Dedifferentiated amniotic fluid mesenchymal stem cell (primary cell): Measurements from ENCODE around the gene TRIP13.
"Not testable (repeated sequence)": the region's sequence is repeated elsewhere in the genome, so short reads cannot be mapped to it uniquely, and the experiment has no call there.

ENCODE experiments used
- DNase-seq: peaks from one replicate; pipeline ENCODE4 v3.0.0-alpha.2; 2016; ENCODE audit errors: extremely low spot score

The TRIP13 gene

GRCh38 chr5:919356-920000, 26.8 kb downstream of the TRIP13 start:
- no peak for DNase-seq

DNA sequence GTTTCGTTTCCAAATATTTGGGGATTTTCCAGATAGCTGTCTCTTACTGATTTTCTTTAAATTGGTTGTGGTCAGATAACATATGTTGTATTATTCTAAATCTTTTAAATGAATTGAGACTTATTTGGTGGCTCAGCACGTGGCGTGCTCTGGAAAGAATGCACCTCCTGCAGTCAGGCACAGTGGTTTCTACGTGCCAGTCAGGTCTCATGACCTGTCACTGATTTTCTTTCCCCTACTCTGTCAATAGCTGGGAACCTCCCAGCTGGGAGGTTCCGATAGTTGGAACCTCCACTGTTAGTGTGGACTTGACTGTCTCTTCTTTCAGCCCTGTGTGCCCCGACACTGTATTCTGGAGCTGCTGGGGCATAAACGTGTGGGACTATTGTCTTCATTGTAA, 27.6 kb downstream of the TRIP13 start:
- DNase-seq: no peak

GRCh38 chr5:921456-922435, 29.1 kb downstream of the TRIP13 start:
- no peak for DNase-seq

DNA sequence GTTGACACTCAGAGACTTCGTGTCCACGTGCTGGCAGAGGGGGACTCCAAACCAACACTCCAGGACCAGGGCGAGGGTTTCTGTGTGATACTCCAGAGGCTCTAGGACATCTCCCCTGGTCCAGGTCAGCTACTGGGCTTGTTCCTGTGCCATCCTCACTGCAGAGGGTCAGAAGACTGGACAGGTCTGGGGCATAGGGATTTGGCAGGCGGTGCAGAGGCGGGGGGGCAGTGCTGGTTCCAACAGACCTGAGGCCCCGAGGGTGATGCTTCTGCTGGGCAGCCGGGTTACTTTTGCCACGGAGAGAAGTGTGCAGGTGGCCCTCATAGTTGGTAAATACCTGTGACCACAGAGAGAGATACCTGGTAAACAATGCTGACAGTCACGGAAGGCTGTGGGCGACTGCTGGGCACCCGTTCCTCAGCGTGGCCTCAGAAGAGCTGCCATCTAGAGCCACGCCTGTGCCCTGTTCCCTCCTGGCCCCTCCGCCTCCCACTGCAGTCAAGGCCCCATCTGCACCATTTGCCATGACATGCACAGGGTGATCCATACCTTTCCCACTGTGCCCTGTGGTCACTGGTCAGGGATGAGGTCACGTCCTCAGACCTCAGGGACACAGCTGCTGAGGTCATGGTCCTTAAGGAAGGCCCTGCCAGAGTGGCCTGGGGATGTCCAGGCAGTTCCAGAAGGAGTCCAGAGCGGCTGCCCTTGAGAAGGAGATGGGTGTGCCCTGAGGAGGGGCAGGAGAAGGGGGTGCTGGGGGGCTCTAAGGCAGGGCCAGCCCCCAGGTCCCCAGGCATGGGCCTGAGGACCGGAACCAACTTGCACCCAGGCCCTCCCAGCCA, 30.0 kb downstream of the TRIP13 start:
- DNase-seq: no peak

GRCh38 chr5:923281-923873, 30.7 kb downstream of the TRIP13 start:
- peak; percentile 51 for DNase-seq

DNA sequence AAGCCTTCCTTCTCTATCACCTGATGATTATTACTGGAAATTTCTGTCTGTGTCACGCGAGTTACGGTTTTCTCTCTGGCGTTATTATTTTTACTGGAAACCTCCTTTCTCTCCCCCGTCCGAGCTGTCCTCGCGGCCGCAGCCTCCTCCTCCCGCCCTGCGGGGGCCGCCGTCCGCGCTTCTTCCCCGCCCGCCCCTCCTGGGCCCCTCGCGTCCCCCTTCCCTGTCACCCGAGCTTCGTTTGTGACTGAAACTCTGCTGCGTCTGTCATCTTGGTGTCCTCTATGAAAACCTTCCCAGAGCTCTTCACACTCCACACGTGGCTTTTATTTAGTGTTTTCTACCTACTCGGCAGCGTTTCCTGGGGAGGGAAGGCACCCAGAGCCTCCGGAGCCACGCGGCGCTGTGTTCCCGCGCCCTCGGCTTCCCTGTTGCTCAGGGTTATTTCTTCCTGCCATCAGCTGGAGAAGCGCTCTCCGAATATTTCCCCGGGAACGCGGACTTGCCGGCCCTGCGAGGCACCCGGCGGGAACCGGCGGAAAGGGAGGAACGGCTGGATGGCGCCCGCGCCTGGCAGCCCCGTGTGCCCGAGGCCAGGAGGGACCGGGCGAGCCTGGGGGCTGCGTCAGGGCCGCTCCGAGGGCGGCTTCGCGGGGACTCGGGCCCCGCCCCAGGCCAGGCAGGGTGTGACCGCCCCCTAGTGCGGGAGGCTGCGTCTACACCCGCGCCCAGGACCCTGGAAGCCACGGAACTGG, 33.9 kb downstream of the TRIP13 start:
- DNase-seq: no peak

GRCh38 chr5:927172-928015, 34.7 kb downstream of the TRIP13 start:
- no peak for DNase-seq

- not testable (repeated sequence) for DNase-seq
These were observed 36.5 kb downstream of the TRIP13 start for GRCh38 chr5:929182-929581.

DNA sequence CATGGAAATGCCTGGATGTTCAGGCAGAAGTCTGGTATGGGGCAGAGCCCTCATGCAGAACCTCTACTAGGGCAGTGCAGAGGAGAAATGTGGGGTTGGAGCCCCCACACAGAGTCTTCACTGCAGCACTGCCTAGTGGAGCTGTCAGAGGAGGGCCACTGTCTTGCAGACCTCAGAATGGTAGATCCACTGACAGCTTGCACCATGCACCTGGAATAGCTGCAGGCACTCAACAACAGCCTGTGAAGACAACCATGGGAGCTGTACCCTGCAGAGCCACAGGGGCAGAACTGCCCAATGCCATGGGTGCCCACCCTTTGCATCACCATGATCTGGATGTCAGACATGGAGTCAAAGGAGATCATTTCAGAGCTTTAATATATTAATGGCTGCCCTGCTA, 36.9 kb downstream of the TRIP13 start:
- DNase-seq: no peak

GRCh38 chr5:930866-931265, 38.2 kb downstream of the TRIP13 start:
- DNase-seq: no peak

GRCh38 chr5:931570-932145, 39.0 kb downstream of the TRIP13 start:
- no peak for DNase-seq

GRCh38 chr5:932151-932627, 39.5 kb downstream of the TRIP13 start:
- DNase-seq: no peak

GRCh38 chr5:932628-933250, 40.1 kb downstream of the TRIP13 start:
- DNase-seq: no peak

- DNase-seq: no peak
These were observed 40.7 kb downstream of the TRIP13 start for GRCh38 chr5:933251-933861.

GRCh38 chr5:933951-934350, 41.3 kb downstream of the TRIP13 start:
- not testable (repeated sequence) for DNase-seq

- not testable (repeated sequence) for DNase-seq
These were observed 41.8 kb downstream of the TRIP13 start for GRCh38 chr5:934381-934967.

DNA sequence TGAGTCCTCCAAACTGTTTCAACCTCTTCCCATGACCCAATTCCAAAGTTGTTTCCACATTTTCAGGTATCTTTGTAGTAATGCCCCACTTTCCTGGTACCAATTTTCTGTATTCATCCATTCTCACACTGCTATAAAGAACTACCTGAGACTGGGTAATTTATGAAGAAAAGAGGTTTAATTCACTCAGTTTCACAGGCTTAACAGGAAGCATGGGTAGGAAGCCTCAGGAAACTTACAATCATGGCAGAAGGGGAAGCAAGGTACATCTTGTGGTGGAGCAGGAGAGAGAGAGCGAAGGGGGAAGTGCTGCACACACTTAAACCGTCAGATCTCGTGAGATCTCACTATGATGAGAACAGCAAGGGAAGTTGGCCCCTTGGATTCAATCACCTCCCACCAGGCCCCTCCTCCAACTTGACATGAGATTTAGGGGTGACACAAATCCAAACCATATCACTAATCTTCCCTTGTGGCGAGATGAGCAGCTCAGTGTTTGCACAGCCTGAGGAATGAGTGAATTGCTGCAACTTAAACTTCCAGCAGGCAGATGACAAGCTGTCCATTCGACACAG, 42.9 kb downstream of the TRIP13 start:
- DNase-seq: no peak
